Memory B cell (primary cell): ENCODE results near the gene CPT1A.

Experiments used
- ATAC-seq: fragments of 150-1000 bp; cut with Tn5 transposase; 2 replicates; pipeline ENCODE4 v1.10.0; 2021; ENCODE audit warnings: low read depth, mild to moderate bottlenecking, moderate library complexity
- DNase-seq, 2 donors: peaks; one replicate each; pipeline ENCODE4 v3.0.0; 2022; ENCODE audit warnings: low spot score in 2 of 2
- H3K27ac Mint-ChIP-seq: one replicate; pipeline ENCODE4 v1.8.0; 2022; ENCODE audit warnings: mild to moderate bottlenecking, moderate library complexity, mixed read lengths
- H3K27me3 Mint-ChIP-seq: one replicate; pipeline ENCODE4 v1.8.0; 2022; ENCODE audit warnings: mixed read lengths
- H3K36me3 Mint-ChIP-seq: one replicate; pipeline ENCODE4 v1.8.0; 2022; ENCODE audit warnings: mild to moderate bottlenecking, mixed read lengths
- H3K4me1 Mint-ChIP-seq: one replicate; pipeline ENCODE4 v1.8.0; 2022; ENCODE audit warnings: mixed read lengths
- H3K4me3 Mint-ChIP-seq: one replicate; pipeline ENCODE4 v1.8.0; 2022; ENCODE audit warnings: mild to moderate bottlenecking, moderate library complexity, mixed read lengths
- H3K9me3 Mint-ChIP-seq: one replicate; pipeline ENCODE4 v1.8.0; 2022; ENCODE audit warnings: mixed read lengths

The CPT1A gene

GRCh38 chr11:68761801-68762200 lies 79.9 kb downstream of the CPT1A start:
- ATAC-seq (no peak), DNase-seq (no peak)
- H3K27me3 Mint-ChIP-seq = no peaks in the 10 kb centered on the region
- no peak overlapping the region for H3K4me3 Mint-ChIP-seq
- H3K9me3 Mint-ChIP-seq = no peaks in the 10 kb centered on the region
- H3K36me3 Mint-ChIP-seq = peaks cover 23% of the 10 kb centered on the region
- no peak overlapping the region for H3K27ac Mint-ChIP-seq
- H3K4me1 Mint-ChIP-seq = no peaks in the 10 kb centered on the region

GRCh38 chr11:68759991-68760390 lies 81.7 kb downstream of the CPT1A start:
- no peak for DNase-seq
- Mint-ChIP-seq H3K4me1 (no peaks in the 10 kb centered on the region), H3K4me3 (no peak overlapping the region), H3K27me3 (no peaks in the 10 kb centered on the region), H3K36me3 (peaks cover 26% of the 10 kb centered on the region), H3K9me3 (no peaks in the 10 kb centered on the region), H3K27ac (no peak overlapping the region)
- ATAC-seq = no peak

- H3K4me3 Mint-ChIP-seq = no peak overlapping the region
- no peak for DNase-seq
- H3K36me3 Mint-ChIP-seq = peaks cover 26% of the 10 kb centered on the region
- no peak overlapping the region for H3K27ac Mint-ChIP-seq
- no peaks in the 10 kb centered on the region for H3K9me3 Mint-ChIP-seq
- H3K4me1 Mint-ChIP-seq = no peaks in the 10 kb centered on the region
- H3K27me3 Mint-ChIP-seq = no peaks in the 10 kb centered on the region
- ATAC-seq = no peak
These were observed 84.0 kb downstream of the CPT1A start for GRCh38 chr11:68757711-68758110.

- Mint-ChIP-seq H3K9me3 (no peaks in the 10 kb centered on the region), H3K36me3 (peaks cover 19% of the 10 kb centered on the region), H3K4me1 (no peaks in the 10 kb centered on the region), H3K27me3 (no peaks in the 10 kb centered on the region), H3K27ac (no peak overlapping the region), H3K4me3 (no peak overlapping the region)
- DNase-seq (no peak), ATAC-seq (no peak)
These were observed 85.4 kb downstream of the CPT1A start for GRCh38 chr11:68756171-68756766.

GRCh38 chr11:68753300-68753699 lies 88.4 kb downstream of the CPT1A start:
- no peaks in the 10 kb centered on the region for H3K9me3 Mint-ChIP-seq
- no peak overlapping the region for H3K27ac Mint-ChIP-seq
- ATAC-seq (no peak), DNase-seq (no peak)
- no peaks in the 10 kb centered on the region for H3K27me3 Mint-ChIP-seq
- H3K36me3 Mint-ChIP-seq = peaks cover 16% of the 10 kb centered on the region
- no peaks in the 10 kb centered on the region for H3K4me1 Mint-ChIP-seq
- no peak overlapping the region for H3K4me3 Mint-ChIP-seq

- no peaks in the 10 kb centered on the region for H3K9me3 Mint-ChIP-seq
- H3K4me1 Mint-ChIP-seq = no peaks in the 10 kb centered on the region
- H3K27ac Mint-ChIP-seq = no peak within 1 kb of the TSS
- H3K36me3 Mint-ChIP-seq = peaks cover 7% of the 10 kb centered on the region
- H3K4me3 Mint-ChIP-seq = peak within 1 kb of the TSS; percentile 83
- peak; percentile 92 to 97 for DNase-seq
- ATAC-seq = peak; percentile 95
- H3K27me3 Mint-ChIP-seq = no peaks in the 10 kb centered on the region
These were observed 90.3 kb downstream of the CPT1A start, which contains the start of gene TESMIN for GRCh38 chr11:68751331-68751856. Gene TESMIN, minus strand, starts transcription at chr11:68751520. Its CDS starts 860 bp downstream, at chr11:68750660.

GRCh38 chr11:68751004-68751325 lies 90.8 kb downstream of the CPT1A start:
- Mint-ChIP-seq H3K9me3 (no peaks in the 10 kb centered on the region), H3K27ac (no peak overlapping the region), H3K4me1 (no peaks in the 10 kb centered on the region), H3K4me3 (no peak overlapping the region), H3K36me3 (peaks cover 6% of the 10 kb centered on the region), H3K27me3 (no peaks in the 10 kb centered on the region)
- no peak for ATAC-seq
- no peak for DNase-seq

- Mint-ChIP-seq H3K36me3 (peaks cover 8% of the 10 kb centered on the region), H3K4me3 (peak overlapping the region; percentile 83), H3K4me1 (no peaks in the 10 kb centered on the region), H3K27ac (no peak overlapping the region), H3K9me3 (no peaks in the 10 kb centered on the region), H3K27me3 (no peaks in the 10 kb centered on the region)
- DNase-seq (peak; percentile 13 to 37), ATAC-seq (no peak)
These were observed 91.3 kb downstream of the CPT1A start for GRCh38 chr11:68750195-68751003.

- Mint-ChIP-seq H3K9me3 (no peaks in the 10 kb centered on the region), H3K36me3 (peaks cover 4% of the 10 kb centered on the region), H3K27me3 (no peaks in the 10 kb centered on the region), H3K4me3 (peak overlapping the region; percentile 83), H3K27ac (no peak overlapping the region), H3K4me1 (no peaks in the 10 kb centered on the region)
- ATAC-seq = no peak
- no peak for DNase-seq
These were observed 92.2 kb downstream of the CPT1A start for GRCh38 chr11:68749229-68750123.

- no peak for DNase-seq
- Mint-ChIP-seq H3K9me3 (no peaks in the 10 kb centered on the region), H3K27ac (no peak overlapping the region), H3K27me3 (no peaks in the 10 kb centered on the region), H3K36me3 (peaks cover 4% of the 10 kb centered on the region), H3K4me3 (no peak overlapping the region), H3K4me1 (no peaks in the 10 kb centered on the region)
- no peak for ATAC-seq
These were observed 93.7 kb downstream of the CPT1A start for GRCh38 chr11:68748061-68748460.

GRCh38 chr11:68743539-68743938 lies 98.2 kb downstream of the CPT1A start:
- Mint-ChIP-seq H3K27me3 (no peaks in the 10 kb centered on the region), H3K36me3 (peaks cover 4% of the 10 kb centered on the region), H3K4me1 (no peaks in the 10 kb centered on the region), H3K27ac (no peak overlapping the region), H3K9me3 (no peaks in the 10 kb centered on the region), H3K4me3 (no peak overlapping the region)
- ATAC-seq (no peak), DNase-seq (no peak)

GRCh38 chr11:68741463-68741862 lies 100.3 kb downstream of the CPT1A start:
- DNase-seq = no peak
- Mint-ChIP-seq H3K27ac (no peak overlapping the region), H3K4me3 (no peak overlapping the region), H3K9me3 (no peaks in the 10 kb centered on the region), H3K36me3 (peaks cover 4% of the 10 kb centered on the region), H3K27me3 (no peaks in the 10 kb centered on the region), H3K4me1 (no peaks in the 10 kb centered on the region)
- no peak for ATAC-seq

- H3K4me1 Mint-ChIP-seq = no peaks in the 10 kb centered on the region
- DNase-seq (no peak), ATAC-seq (no peak)
- H3K27ac Mint-ChIP-seq = no peak overlapping the region
- peaks cover 6% of the 10 kb centered on the region for H3K36me3 Mint-ChIP-seq
- H3K27me3 Mint-ChIP-seq = no peaks in the 10 kb centered on the region
- H3K9me3 Mint-ChIP-seq = no peaks in the 10 kb centered on the region
- no peak overlapping the region for H3K4me3 Mint-ChIP-seq
These were observed 106.1 kb downstream of the CPT1A start for GRCh38 chr11:68735646-68736045.

- H3K4me3 Mint-ChIP-seq = no peak overlapping the region
- no peaks in the 10 kb centered on the region for H3K9me3 Mint-ChIP-seq
These were observed 106.6 kb downstream of the CPT1A start for GRCh38 chr11:68735125-68735524.

More at GRCh38 chr11:68735125-68735524, 106.6 kb downstream of the CPT1A start:
- no peak for ATAC-seq
- Mint-ChIP-seq H3K4me1 (no peaks in the 10 kb centered on the region), H3K27me3 (no peaks in the 10 kb centered on the region), H3K27ac (no peak overlapping the region), H3K36me3 (peaks cover 6% of the 10 kb centered on the region)
- no peak for DNase-seq
